Endometrial microvascular endothelial cells (primary cell): ENCODE data around the gene KIF13A. TPM values are rescaled to one million over a fixed set of nuclear protein-coding genes. Genes with fewer than 3 reads are reported as not detected.

ENCODE experiments used
- in situ Hi-C: cut with HindIII; loops from 2 replicates; pipeline ENCODE4 v1.10.0; 2017; ENCODE audit warnings: low sequenced_read_pairs, low pct_unique_long_range_greater_than_20kb; ENCODE audit errors: inconsistent ontology term
- total RNA-seq: library from RNA; depleted of rRNA; stranded (reverse); fragments of >200 nt; gene quantifications from one replicate; pipeline ENCODE4 v1.2.3, GENCODE V29; 2015; ENCODE audit errors: inconsistent ontology term

KIF13A gene
- total RNA-seq, 1 donor from 2014 or later: 41.8 TPM

DNA sequence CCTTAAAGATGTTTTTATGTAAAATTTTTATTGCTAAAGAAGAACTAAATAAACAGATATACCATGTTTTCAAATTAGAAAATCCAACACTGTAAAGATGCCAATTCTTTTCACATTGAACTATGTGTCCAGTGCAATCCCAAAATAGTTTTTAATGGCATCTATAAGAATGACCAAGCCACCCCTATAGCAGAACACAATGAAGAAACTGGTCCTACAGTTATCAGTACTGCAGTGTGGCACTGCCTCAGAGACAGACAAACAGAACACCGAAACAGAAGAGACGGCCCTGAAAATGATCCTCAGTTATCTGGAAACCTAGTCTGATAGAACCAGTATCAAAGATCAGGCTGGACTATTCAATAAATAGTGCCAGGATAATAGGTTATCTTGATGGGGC, 41.9 kb downstream of the KIF13A start:
- in situ Hi-C loops: no loop called here

DNA sequence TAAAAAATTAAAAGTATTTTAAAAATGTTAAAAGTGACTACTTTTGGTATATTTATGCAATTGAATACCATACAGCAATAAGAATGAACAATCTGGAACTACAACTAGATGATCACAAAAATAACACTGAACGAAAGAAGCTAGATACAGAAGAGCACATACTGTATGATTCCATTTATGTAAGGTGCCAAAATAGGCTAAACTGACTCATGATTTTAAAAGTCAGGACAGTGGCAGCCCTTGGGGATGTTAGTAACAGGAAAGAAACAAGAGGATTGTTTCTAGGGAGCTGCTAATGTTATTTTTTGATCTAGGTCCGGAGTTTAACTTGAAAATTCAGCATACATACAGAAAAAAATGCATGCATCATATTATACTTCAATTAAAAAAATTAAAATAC, 42.3 kb downstream of the KIF13A start:
- in situ Hi-C loops: no loop called here

DNA sequence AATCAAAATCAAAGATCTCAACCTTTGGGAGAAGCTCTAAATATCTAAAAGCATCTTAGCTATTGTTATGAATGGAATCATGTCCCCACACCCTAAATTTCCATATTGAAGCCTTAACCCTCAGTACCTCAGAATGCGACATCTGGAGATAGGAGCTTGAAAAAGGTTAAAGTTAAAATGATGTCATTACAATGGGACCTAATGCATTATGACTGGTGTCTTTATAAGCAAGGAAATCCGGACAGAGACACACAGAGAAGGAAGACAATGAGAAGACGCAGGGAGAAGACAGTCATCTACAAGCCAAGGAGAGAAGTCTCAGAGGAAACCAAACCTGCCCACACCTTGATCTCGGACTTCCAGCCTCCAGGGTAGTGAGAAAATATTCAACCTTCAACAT, 46.1 kb downstream of the KIF13A start:
- in situ Hi-C loops: no loop called here

DNA sequence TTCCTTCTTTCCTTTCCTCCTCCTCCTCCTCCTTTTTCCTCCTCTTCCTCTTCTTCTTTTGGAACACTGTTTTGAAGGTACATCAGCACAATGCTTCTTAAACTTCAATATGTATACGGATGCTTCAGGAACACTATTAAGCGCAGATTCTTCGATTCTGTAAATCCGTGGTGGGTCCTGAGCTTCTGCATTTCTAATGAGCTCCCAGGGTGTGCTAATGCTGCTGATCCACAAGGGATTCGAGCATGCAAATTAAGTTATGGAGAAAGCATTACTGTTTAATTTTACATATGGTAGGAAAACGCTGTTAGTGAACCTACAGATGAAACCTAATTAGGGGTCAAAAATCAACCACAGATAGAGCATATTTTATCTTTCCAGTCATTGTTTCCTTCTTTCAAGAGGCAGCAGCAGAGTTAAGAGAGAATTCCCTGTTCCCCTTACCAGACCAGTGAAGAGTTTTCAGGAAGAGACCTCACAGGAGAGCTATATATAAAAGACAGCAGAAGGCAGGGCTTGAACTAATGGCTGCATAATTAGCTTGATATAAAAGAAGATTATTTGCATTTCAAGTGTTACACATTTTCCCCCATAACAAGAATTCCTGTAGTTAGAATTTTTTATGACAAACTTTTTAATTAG, 47.2 kb downstream of the KIF13A start:
- in situ Hi-C loops: no loop called here

DNA sequence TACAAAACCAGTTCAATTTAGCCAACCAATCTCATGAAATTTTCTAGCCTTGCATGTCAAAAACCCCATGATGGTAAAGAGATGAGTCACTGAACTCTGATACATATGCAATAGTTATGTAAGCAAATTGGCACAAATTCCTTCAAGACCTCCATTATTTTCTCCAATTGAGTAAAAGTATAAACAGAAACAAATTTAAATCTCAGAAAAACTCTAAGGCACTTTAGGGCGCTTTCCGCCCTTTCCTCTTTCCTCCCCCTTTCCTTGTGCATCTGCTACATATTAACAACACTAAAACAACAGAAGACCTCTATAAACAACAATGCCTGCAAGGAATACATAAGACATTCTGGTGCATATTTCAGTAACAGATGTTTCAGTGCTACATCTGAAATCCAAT, 48.5 kb downstream of the KIF13A start:
- in situ Hi-C loops: no loop called here

DNA sequence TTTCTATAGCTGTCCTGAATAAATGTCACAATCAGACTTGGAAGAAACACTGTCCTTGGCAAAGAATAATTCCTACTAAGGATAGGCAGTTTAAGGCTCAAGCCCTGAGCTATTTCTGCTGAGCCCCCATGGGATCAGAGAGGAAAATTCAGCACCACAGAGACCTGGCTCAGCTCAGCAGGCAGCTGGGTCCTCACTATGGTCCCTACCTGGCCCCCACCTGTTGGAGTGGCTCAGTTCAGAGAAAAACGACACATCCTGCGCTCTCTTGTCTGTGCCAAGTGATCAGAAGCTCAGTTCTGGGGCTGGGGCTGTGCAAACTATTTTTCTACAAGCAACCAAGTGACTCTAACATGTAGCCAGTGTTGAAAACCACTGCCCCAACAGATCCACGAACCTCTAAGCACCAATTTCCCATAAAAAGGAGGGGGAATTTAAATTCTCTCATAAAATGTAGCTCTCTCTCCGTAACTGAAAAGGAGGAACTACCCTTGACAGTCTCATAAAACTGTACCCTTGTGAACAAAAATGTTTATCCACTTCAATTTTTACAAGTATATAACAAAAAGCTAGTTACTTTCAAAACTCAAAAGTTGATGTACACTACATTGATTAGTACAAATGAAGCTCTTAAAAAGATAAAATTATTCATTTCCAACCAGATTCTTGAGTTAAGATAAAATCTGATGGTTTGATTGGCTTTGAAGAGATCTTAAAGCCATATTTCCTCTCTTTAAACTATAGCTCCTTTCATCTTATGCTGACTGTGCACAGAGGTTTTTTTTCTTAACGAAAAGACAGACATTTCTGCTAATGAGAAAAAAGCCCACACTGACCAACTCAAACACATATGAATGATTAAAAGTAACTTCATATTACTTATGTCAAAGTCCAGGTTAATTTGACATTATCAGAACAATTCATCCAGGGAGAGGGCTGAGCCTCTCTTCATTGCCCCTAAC, 52.0 kb downstream of the KIF13A start:
- in situ Hi-C loops: no loop called here

DNA sequence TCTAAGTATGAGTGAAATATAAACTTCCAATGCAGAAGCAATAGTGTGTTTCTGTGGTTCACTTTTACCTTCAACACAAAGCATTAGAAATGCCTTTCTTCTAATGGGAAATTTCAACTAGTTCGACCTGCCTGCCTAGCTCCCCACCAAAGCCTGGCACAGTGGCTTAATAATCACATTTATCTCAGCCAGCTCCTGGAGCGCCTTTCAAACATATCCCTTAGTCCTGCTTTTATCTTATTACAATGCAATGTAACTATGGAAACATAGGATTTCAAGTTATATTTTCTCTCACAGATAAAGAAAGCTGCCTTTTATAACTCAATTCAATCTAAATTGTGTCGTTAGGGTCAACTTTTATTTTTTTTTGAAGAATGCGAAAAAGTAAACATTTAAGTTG, 53.7 kb downstream of the KIF13A start:
- in situ Hi-C loops: no loop called here

DNA sequence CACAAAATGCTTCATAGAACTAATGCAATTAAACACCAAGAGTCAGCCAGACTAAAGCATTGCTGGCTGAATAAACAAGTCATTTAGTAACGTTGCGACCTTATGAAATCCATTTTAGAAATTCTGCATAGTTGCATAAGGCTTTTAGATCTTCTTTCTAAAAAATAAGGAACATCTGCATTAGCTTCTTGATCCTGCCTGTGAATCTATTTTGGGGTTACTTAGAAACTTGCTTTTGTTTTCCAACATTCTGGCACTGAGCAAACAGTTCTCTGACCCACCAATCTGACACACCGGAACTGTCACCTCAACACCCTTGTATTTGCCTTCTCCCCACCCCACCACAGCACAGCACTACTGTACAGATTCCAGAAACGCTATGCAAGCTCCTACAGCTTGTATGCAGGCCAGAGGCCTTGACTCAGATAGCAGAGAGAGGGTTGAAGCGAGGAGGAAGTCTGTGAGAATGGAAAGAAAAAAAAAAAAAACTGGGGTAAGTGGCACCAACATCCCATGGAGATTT, 55.0 kb downstream of the KIF13A start:
- in situ Hi-C loops: no loop called here

DNA sequence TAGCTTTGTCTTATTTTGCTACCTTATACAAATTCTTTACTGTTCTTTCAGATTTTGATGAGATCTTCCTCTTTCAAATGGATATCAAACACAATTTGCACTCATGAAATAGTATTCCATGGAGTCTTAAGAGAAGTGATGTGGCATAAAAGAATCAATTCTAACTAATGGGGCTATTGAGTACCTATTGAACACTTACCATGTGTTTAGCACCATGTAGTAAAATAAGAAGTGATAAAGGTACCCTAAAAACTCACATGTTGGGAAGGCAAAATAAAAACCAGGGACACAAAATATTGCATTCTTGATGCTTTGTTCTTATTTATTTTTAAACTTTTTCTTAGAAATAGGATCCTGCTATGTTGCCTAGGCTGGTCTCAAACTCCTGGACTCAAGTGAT, 56.2 kb downstream of the KIF13A start:
- in situ Hi-C loops: no loop called here

DNA sequence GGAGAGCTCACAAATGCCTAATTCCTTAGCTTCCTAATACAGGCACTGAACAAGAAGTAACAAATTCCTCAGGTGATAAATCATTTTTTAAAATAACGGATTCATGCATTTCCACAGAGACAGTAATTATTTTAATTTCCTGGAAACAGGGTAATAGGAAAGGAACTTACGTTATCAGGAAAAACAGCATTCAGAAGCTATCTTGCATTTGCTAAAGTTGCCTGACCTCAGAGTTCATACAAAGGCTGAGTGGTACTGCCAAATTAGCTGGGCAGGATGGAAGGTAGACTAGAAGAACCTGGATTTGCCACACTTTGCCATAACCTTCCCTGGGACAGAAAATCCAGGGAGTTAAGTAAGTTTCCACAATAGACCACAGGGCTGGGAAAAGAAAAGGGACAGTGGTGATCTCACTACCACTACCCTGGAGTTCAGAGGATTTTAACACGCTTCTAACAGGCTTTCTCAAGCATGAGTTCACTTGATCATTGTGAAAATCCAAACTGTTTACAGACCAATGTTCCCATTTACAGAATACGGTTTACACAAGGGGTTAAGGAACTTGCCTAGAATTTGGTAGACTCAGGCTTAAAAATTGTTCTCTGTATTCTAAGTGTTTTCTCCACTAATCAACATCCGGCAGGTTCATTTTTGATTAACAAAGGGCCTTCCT, 57.0 kb downstream of the KIF13A start:
- in situ Hi-C loops: no loop called here

DNA sequence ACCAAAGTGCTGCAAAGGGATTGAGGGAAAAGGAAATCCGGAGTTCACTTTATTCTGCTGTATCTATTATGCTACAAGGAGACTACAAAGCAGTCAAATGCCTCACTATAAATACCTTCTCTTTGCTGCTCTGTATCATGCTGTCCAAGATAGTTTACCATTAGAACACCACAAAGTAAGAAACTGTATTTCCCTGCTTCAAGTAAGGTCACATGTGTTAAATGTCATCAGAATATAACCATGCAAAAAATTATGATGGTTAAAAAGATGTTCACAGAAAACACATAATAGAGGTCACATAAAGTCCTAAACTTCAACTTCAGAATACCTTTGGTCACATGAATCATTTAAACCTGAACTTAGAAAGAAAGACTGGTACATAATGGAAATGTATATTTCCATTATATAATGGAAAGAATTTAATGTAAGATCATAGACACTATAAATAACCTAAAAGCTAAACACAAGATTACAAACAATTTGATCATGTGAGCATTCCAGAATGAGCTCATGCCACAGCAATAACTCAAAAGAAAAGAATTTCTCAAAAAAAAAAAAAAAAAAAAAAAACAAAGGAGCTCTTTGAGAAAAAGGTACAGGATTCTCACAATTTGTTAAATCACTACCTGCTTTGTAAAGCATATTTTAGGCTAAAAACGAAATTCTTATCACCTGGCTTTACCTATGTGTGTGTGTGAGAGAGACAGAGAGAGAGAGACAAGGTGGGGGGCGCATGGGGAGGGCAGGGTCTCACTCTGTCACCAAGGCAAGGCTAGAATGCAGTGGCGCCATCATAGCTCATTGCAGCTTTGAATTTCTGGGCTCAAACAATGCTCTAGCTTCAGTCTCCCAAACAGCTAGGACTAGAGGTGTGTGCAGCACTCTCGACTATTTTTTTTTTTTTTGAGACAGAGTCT, 58.7 kb downstream of the KIF13A start:
- in situ Hi-C loops: no loop called here

DNA sequence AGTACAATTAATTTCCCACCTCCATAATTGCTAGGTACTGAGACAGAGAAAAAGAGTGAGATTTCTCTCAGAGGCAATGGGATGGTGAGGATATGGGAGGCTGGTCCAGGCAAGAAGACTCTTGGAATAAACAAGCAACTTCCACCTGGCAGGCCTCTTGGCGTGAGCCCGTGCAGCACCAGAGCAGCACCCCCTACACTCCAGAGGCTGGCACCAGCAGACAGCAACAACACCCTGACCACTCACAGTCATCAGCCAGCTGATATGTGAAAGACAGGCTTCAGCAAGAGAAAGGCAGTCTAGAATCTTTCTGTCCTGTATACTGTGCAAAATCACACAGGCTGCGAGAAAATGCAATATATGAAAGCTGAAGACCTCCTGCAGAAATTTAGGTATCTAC, 59.7 kb downstream of the KIF13A start:
- in situ Hi-C loops: no loop called here

DNA sequence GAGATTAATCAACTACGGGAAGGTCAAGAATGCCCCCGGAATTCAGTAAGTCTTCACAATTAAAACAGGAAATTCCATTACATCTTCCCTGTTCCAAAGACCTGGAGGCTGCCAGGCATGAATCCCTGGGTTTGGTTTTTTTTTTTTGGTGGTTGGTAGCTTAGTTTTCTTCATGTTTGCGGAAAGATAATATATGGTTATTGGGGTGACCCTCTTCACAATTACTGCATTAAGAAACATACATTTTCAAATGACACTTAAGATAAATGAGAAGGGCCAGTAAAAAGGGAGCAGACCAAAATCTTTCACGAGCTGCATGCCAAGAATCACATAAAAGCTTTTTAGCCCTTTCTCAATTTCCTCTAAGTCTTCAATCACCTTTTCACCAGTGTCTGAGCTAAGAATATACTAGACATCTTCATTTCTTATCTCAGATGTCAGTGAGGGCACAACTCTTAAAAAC, 64.0 kb downstream of the KIF13A start:
- in situ Hi-C loops: no loop called here

DNA sequence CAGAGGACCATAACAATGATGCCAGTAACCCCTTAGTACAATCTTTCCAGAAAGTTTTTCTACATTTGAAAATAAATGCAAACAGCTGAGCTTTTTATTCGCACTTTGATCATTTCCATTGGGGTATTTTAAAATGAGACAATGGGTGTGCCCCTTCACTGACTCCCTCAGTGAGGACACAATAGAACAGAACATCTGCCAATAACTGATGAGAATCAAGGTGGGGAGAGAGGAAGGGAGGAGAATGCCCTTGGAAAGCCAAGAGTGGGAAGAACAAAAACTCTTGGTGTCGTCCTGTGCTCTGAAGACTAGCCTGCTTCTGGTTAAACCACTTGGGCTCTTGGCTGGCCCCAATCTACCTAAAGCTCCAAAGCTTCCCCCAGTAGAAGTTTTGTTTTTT, 66.0 kb downstream of the KIF13A start:
- in situ Hi-C loops: no loop called here

DNA sequence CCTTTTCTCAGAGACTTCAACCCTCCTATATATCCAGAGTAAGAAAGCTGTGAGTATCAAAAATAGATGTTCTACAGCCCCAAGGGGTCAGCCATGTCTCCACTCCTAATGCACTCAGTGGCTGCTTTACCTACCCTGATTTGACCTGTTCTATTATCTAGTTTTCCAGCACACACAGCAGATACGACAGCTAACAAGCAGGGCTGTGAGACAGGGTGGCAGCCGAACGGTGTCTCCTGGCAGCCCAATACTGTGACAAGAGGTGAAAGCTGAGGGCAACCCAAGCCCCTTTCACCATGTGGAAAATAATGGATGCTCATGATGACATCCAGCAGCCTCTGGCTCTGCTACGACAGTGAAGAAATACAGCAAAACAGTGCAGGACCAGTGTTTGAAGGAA, 67.9 kb downstream of the KIF13A start:
- in situ Hi-C loops: no loop called here

DNA sequence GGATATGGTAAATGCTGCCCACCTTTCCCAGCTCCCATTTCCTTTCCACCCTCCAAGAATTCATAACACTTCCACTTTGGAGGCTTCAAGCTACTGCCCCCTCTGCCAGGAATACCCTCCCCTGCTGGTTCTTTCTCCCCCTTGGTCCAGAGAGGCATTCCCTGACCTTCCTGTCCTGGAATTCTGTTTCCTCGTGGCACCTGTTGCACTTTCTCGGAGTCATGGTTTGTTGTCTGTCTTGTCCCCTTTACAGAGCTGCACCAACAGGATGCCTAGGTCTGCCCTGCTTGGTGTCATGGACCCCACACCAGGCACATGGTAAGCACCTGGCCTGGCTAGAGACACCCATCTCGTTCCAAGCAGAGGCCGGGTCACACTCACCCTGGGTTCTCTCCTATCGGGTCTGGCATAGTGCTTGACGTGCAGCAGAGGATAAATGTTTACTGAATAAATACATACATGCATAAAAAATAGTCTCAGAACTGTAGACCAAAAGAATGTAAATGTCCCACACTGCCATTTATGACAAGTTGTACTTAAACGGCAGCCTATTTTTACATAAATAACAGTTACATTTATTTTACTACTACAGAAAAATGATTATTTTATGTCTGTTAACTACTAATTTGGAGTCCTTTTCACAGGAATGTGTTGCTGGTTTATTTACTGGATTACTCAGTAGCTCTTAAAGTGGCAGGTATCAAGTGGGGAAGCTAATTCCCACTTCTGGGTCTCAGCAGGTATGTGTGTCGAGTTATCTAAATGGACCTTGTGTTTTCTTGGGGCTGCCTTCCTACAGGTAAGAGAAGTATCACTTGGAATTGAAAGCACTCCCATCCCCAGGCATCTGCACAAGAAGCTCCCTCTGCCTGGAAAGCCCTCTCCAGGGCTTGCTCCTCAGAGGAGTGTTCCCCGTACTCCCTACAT, 69.3 kb downstream of the KIF13A start:
- in situ Hi-C loops: no loop called here

DNA sequence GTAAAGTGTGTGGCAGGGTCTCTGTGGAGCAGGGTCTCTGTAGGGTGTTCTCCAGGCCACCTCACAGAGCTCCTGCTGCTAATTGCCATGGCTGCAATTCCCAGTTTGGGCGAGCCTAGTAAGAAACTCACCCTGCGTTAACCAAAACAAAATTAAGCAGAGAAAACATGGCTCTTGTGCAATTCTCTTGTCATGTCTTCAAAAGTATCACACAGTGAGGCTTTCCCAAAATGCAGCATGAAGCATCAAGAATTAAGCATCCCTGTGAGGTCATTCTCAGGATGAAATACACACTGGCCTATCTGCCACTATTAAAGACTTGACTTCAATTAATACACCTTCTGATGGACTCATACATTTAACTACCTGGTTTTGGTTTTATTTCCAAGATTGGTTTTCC, 72.8 kb downstream of the KIF13A start:
- in situ Hi-C loops: no loop called here

DNA sequence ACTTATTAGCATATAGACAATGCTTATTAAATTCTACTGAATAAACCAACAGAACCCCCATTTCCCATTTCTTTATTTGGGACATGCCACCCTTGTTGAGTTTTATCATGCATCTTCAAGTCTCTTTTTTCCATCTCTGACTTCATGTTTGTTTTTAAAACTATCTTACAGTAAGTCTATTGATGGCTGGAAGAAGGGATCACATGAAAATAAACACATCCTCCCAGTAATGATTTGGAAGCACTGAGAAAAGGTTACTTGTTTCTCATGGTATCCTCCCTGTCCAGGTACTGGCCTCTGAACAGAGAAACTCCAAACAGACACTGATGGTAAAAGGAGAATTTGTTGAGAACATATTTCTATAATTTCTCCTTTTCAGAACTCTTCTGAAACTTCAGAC, 74.9 kb downstream of the KIF13A start:
- in situ Hi-C loops: no loop called here
